H7 (cell line): ENCODE measurements around the gene PRR23B. TPM values are rescaled to one million over a fixed set of nuclear protein-coding genes. Genes with fewer than 3 reads are reported as not detected.

Experiments used
- DNase-seq: peaks from one replicate; pipeline ENCODE4 v3.0.0; 2012
- H3K27me3 ChIP-seq: 2 replicates; pipeline ENCODE4 v1.6.0; 2011; ENCODE audit warnings: mild to moderate bottlenecking, low read length; ENCODE audit not compliant: control insufficient read depth, insufficient read depth
- H3K36me3 ChIP-seq: replicated peaks from 2 replicates; pipeline ENCODE4 v1.5.1; 2011; ENCODE audit warnings: low read length; ENCODE audit not compliant: control insufficient read depth, insufficient read depth
- H3K4me3 ChIP-seq: 2 replicates; pipeline ENCODE4 v1.5.1; 2011; ENCODE audit warnings: low read depth, mild to moderate bottlenecking, control low read depth, low read length, moderate library complexity; ENCODE audit not compliant: insufficient read depth
- total RNA-seq: library from RNA; depleted of rRNA; stranded (reverse); fragments of >200 nt; shearing (Covaris generic); gene quantifications from 2 replicates; pipeline ENCODE4 v1.2.3, GENCODE V29; 2014; rRNA removed

Gene PRR23B
- total RNA-seq, 1 experiment from 2014 or later, result not detected

DNA sequence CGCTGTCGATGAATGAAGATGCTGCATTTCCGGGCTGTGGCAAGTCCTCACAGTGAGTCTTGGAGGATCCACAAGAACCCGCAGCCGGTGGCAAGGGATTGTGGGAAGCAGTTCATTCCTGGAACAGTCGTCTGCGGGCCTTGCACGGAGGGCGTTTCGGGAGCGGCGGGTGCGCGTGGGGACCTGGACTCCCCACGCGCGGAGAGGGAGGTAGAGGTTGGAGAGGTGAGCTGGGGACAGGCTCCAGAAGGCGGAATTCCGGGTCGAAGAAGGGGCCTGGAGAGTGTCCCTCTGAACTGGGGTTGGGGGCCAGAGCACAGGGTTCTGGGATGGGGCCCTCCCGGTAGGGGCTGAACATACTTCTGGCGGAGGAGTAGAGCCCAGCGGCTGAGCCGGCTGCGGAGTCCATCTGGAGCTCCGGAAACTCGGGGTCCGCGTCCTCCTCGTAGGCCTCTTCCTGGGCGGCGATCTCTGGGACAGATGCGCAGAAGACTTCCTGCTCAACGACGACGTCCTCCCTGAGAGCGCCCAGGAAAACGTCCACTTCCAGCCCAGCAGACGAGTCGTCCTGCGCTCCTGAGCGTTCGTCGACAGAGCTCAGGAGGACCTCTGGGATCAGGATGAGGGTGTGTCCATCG, 15.3 kb downstream of the PRR23B start:
- DNase-seq, result no peak
- no peaks in the 10 kb centered on the region for H3K27me3 ChIP-seq
- H3K36me3 ChIP-seq, result no peaks in the 10 kb centered on the region
- H3K4me3 ChIP-seq, result no peak overlapping the region

DNA sequence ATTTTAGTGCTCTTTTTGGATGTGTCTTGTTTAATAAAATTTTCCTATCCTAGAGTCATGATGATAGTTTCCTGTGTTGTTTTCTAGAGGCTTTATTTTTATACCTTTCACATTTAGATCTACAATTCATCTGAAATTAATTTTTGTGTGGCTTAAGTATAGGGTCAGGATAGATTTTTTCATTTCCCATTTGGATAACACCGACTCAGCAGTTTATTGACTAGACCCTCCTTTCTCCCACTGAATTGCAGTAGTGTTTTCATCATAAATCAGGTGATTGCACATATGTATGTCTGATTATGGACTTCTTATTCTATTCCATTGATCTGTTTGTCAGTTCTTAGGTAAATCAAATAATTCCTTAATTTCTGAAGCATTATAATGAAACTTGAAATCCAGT, 25.0 kb downstream of the PRR23B start:
- Histone ChIP-seq H3K27me3 (no peaks in the 10 kb centered on the region), H3K36me3 (no peaks in the 10 kb centered on the region), H3K4me3 (no peak overlapping the region)
- no peak for DNase-seq

DNA sequence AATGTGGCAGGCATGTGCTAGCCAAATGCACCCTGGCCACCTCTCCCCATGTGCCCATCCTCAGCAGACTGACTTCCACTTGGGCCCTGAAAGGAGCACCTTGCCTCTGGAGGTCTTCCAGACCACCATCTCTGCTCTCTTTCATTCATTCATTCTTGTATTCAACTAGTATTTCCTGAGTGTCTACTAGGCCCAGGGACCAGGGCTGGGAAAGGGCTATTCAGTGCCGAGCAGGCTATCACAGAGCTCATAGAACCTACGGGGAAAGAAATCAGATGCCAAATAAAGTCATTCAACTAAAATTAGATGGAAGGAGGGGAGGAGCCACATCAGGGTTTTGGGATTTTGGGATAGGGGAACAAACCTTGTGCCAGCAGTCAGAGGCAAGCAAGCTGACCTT, 33.5 kb downstream of the PRR23B start:
- Histone ChIP-seq H3K36me3 (no peaks in the 10 kb centered on the region), H3K27me3 (no peaks in the 10 kb centered on the region), H3K4me3 (no peak overlapping the region)
- no peak for DNase-seq

DNA sequence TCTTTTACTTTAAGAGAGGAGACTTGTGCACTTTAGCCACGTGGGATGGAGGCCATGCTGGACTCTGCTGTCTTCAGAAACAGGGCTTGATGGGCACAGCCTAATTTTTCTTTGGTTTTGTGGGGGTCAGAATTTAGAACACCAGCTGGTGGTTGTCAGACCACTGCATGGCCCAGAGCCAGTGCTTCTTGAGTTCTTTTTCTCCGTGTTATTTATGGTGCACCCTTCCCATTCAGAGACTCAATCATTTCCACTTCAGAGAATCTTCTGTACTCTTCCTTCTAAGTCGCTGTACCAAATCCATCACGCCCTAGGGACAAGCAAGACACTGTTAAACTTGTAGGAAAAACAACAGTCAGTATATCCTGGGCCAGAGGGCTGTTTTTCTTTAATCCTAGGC, 34.8 kb downstream of the PRR23B start:
- no peak for DNase-seq
- Histone ChIP-seq H3K4me3 (no peak overlapping the region), H3K27me3 (no peaks in the 10 kb centered on the region), H3K36me3 (no peaks in the 10 kb centered on the region)

DNA sequence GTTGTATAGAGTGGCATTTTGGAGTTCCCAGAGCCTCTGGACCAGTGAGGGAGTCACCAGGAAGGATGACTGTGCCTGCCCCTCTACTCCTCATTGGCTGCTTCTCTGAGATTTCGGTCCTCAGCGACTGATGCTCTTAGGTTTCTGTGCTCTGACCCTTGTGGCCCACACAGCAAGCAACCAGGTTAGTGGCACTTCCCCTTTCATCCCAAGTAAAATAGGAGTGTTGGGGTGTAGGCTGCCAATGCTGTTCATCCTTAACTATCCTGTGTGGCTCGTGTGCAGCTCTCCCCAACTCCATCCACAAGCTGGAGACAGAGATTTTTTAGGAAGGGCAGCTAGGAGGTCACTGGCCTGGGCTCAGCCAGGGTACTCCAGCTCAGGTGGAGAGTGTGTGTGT, 35.9 kb downstream of the PRR23B start:
- H3K4me3 ChIP-seq, result no peak overlapping the region
- H3K27me3 ChIP-seq, result no peaks in the 10 kb centered on the region
- DNase-seq, result no peak
- H3K36me3 ChIP-seq, result no peaks in the 10 kb centered on the region

DNA sequence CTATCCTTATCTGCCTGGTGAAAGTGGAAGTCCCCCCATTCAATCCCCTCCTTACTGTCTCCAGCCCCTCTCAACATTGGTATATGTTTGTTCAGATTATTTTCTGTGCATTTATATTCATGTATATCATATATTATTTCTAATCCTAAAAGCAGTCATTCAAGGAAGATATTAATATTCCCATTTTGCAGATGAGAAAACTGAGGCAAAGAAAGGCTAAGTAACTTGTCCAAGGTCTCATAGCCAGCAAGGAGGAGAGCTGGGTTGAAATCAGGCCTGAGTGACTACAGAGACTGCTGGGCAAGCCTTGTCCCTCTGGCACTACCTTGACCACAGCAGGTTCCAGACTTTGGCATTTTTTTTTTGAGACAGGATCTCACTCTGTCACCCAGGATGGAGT, 44.7 kb downstream of the PRR23B start:
- H3K27me3 ChIP-seq, result no peaks in the 10 kb centered on the region
- H3K4me3 ChIP-seq, result no peak overlapping the region
- H3K36me3 ChIP-seq, result no peaks in the 10 kb centered on the region
- DNase-seq, result no peak

GRCh38 chr3:138975351-138975750, 45.4 kb downstream of the PRR23B start:
- no peak for DNase-seq

DNA sequence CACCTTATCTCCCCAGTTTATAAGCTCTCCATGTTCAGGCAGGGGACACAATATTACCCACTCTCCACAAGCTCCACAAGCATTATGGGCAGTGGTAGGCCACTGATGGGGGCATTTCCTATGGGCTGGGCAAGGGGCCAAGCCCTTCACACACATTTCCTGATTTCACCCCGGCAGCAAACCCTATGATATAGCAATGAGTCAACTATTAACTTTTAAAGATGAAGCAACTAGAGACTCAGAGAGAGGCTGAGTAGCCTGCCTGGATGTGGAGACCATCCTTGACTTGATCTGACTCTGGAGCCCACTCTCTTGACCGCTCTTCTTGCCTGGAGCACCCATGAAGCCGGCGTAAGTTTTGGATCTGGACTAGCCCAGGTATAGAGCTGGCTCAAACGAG, 46.3 kb downstream of the PRR23B start:
- Histone ChIP-seq H3K4me3 (no peak overlapping the region), H3K36me3 (no peaks in the 10 kb centered on the region), H3K27me3 (no peaks in the 10 kb centered on the region)
- no peak for DNase-seq

More at GRCh38 chr3:138975351-138975750, 45.4 kb downstream of the PRR23B start:
- no peaks in the 10 kb centered on the region for H3K36me3 ChIP-seq
- no peaks in the 10 kb centered on the region for H3K27me3 ChIP-seq
- H3K4me3 ChIP-seq, result no peak overlapping the region

DNA sequence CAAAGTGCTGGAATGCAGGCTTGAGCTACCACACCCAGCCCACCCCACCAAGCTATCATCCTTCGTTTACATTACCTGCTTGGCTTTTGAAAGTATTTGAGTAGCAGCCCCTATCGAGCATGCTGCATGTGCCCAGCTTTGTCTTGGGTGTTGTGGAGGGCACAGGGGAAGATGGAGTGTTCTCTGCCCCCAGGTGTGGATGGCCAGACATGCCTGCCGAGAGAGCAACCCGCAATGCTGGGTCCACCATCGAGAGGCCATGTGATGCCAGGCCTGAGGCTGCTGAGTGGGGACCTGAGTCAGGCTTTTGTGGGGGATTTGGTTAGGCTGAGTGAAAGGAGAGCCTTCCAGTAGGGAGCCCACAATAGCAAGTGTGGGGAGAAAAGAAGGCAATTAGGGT, 47.8 kb downstream of the PRR23B start:
- H3K27me3 ChIP-seq, result no peaks in the 10 kb centered on the region
- H3K4me3 ChIP-seq, result no peak overlapping the region
- DNase-seq, result no peak
- H3K36me3 ChIP-seq, result no peaks in the 10 kb centered on the region

DNA sequence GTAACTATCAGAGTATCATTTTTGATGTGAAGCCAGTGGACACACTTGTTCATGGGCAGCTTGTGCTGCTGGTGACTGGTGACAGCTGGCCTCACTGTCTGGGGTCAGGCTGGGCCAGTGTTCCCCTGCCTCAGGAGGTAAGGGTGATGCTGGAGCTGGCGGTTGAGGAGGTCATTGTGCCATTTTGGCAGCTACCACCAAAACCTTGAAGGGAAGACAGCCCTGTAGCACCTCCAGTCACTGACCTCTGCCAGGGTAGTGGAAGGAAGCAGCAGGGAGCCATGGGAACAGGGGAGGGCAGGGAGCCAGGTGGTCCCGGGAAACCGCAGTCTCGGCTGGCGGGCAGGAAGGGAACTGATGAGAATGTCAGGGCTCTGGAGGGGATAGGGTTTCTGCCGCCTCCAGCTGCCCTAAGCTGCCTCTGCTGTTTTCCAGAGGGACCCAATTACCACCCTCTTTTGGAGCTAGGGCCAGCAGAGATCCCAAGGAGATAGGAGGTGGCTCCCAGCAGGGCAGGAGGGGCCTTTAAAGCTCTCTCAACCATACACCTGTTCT, 48.9 kb downstream of the PRR23B start:
- DNase-seq, result no peak
- no peaks in the 10 kb centered on the region for H3K27me3 ChIP-seq
- no peaks in the 10 kb centered on the region for H3K36me3 ChIP-seq
- H3K4me3 ChIP-seq, result no peak overlapping the region

Other genes starting within 250 kb of the PRR23B start
- gene PIK3CB, start 186.0 kb downstream of the PRR23B start, total RNA-seq, result 19.0 and 26.7 TPM in 2 replicates
- 1.6 and 2.2 TPM in 2 replicates for gene FOXL2, start 73.8 kb downstream of the PRR23B start, total RNA-seq
- 3.9 and 5.5 TPM in 2 replicates for gene FOXL2NB, start 73.7 kb downstream of the PRR23B start, total RNA-seq
- gene PRR23A, start 14.7 kb downstream of the PRR23B start, total RNA-seq, result not detected in 2 replicates
- not detected in 2 replicates for gene PRR23C, start 24.0 kb upstream of the PRR23B start, total RNA-seq